IMR-90 (cell line): ENCODE data around the gene ZBTB7B. TPM values are rescaled to one million over a fixed set of nuclear protein-coding genes. Genes with fewer than 3 reads are reported as not detected.

Experiments used
- ATAC-seq: fragments of 200-7000 bp; cut with Tn5 transposase; 2 replicates; pipeline ENCODE4 v1.9.1; 2020; ENCODE audit warnings: low read depth, mild to moderate bottlenecking, moderate library complexity
- BruUV-seq: library from RNA; stranded (reverse); fragments of 400-500 nt; replicated peaks from 2 replicates; lab custom pipeline; 2021; lab: Mats Ljungman, UMichigan
- CTCF ChIA-PET: fragments of 300-600 bp; formaldehyde crosslinking; extraction: SDS; loops from one replicate; lab custom pipeline; 2021; ENCODE audit warnings: antibody characterized with exemption; lab: Yijun Ruan, JAX
- POLR2A ChIA-PET: fragments of 300-600 bp; sonication (Branson Sonifier 250); formaldehyde crosslinking; loops from one replicate; lab custom pipeline; 2022; ENCODE audit warnings: antibody characterized with exemption; ENCODE audit not compliant: unreplicated experiment; lab: Charles Lee
- DNase-seq: peaks from one replicate; pipeline ENCODE4 v3.0.0; 2013
- H2AFZ ChIP-seq: replicated peaks from 2 replicates; pipeline ENCODE3; 2013; ENCODE audit warnings: low read length, mild to moderate bottlenecking; ENCODE audit not compliant: poor library complexity
- H2AK5ac ChIP-seq: 2 replicates; pipeline ENCODE4 v1.6.1; 2013; ENCODE audit warnings: low read depth, low read length, inconsistent platforms
- H2AK9ac ChIP-seq: replicated peaks from 2 replicates; pipeline ENCODE3; 2013; ENCODE audit warnings: mild to moderate bottlenecking, low read depth, low read length, moderate library complexity; ENCODE audit not compliant: poor library complexity
- H2BK120ac ChIP-seq: 2 replicates; pipeline ENCODE4 v1.6.1; 2013; ENCODE audit warnings: low read depth, low read length, inconsistent platforms
- H2BK15ac ChIP-seq: 3 replicates; pipeline ENCODE4 v1.6.1; 2013; ENCODE audit warnings: low read depth, low read length, inconsistent platforms
- H2BK20ac ChIP-seq: 2 replicates; pipeline ENCODE4 v1.6.1; 2013; ENCODE audit warnings: low read depth, mild to moderate bottlenecking, inconsistent platforms, low read length, moderate library complexity
- H2BK5ac ChIP-seq: 2 replicates; pipeline ENCODE4 v1.6.1; 2013; ENCODE audit warnings: mild to moderate bottlenecking, low read depth, low read length, inconsistent platforms; ENCODE audit not compliant: poor library complexity, severe bottlenecking
- H3K14ac ChIP-seq: replicated peaks from 2 replicates; pipeline ENCODE4 v1.6.1; 2013; ENCODE audit warnings: low read depth, low read length, inconsistent platforms
- H3K18ac ChIP-seq: 2 replicates; pipeline ENCODE4 v1.6.1; 2013; ENCODE audit warnings: low read depth, low read length, control low read depth
- H3K23ac ChIP-seq: 2 replicates; pipeline ENCODE4 v1.6.1; 2013; ENCODE audit warnings: low read depth, low read length, inconsistent platforms
- H3K27ac ChIP-seq: 2 replicates; pipeline ENCODE4 v1.5.1; 2013; ENCODE audit warnings: mild to moderate bottlenecking, control low read depth, low read length; ENCODE audit not compliant: insufficient read depth
- H3K27me3 ChIP-seq: 2 replicates; pipeline ENCODE4 v1.6.1; 2013; ENCODE audit warnings: low read length; ENCODE audit not compliant: control insufficient read depth, insufficient read depth
- H3K36me3 ChIP-seq: 2 replicates; pipeline ENCODE4 v1.6.1; 2013; ENCODE audit warnings: low read length, mixed read lengths; ENCODE audit not compliant: control insufficient read depth, insufficient read depth
- H3K4ac ChIP-seq: 2 replicates; pipeline ENCODE4 v1.6.1; 2013; ENCODE audit warnings: low read depth, low read length, inconsistent platforms
- H3K4me1 ChIP-seq: 2 replicates; pipeline ENCODE4 v1.6.1; 2013; ENCODE audit warnings: low read length, mixed read lengths; ENCODE audit not compliant: control insufficient read depth, insufficient read depth
- H3K4me2 ChIP-seq: 2 replicates; pipeline ENCODE4 v1.6.1; 2013; ENCODE audit warnings: low read depth, mild to moderate bottlenecking, control low read depth, low read length, moderate library complexity
- H3K4me3 ChIP-seq: 2 replicates; pipeline ENCODE4 v1.5.1; 2013; ENCODE audit warnings: low read depth, mild to moderate bottlenecking, control low read depth, low read length, moderate library complexity; ENCODE audit not compliant: insufficient read depth
- H3K56ac ChIP-seq: 2 replicates; pipeline ENCODE4 v1.6.1; 2013; ENCODE audit warnings: low read length, inconsistent platforms; ENCODE audit not compliant: insufficient read depth; ENCODE audit errors: extremely low read depth
- H3K79me1 ChIP-seq, 2 experiments: 2 replicates each; pipeline ENCODE4 v1.6.1; 2013; ENCODE audit warnings: low read length in 2 of 2, inconsistent platforms in 1 of 2, low read depth in 1 of 2
- H3K9ac ChIP-seq: 2 replicates; pipeline ENCODE4 v1.6.1; 2013; ENCODE audit warnings: low read depth, low read length, control low read depth
- H3K9me1 ChIP-seq: 2 replicates; pipeline ENCODE4 v1.6.1; 2013; ENCODE audit warnings: low read length, inconsistent platforms; ENCODE audit not compliant: insufficient read depth
- H3K9me3 ChIP-seq: 2 replicates; pipeline ENCODE4 v1.6.1; 2013; ENCODE audit warnings: low read length; ENCODE audit not compliant: control insufficient read depth, insufficient read depth
- H4K20me1 ChIP-seq: 2 replicates; pipeline ENCODE4 v1.6.1; 2013; ENCODE audit warnings: low read length, inconsistent platforms; ENCODE audit not compliant: insufficient read depth
- H4K5ac ChIP-seq: 2 replicates; pipeline ENCODE4 v1.6.1; 2013; ENCODE audit warnings: mild to moderate bottlenecking, low read depth, low read length, control low read depth
- H4K8ac ChIP-seq, 2 experiments: 2 replicates each; pipeline ENCODE4 v1.6.1; 2013; ENCODE audit warnings: low read depth in 2 of 2, low read length in 2 of 2, control low read depth in 1 of 2, inconsistent platforms in 1 of 2
- H4K91ac ChIP-seq: 2 replicates; pipeline ENCODE4 v1.6.1; 2013; ENCODE audit warnings: low read depth, low read length, inconsistent platforms; ENCODE audit not compliant: insufficient read depth
- BHLHE40 ChIP-seq: fragments of 150-350 bp; IDR thresholded peaks from 2 replicates; pipeline ENCODE4 v1.6.1; 2016; ENCODE audit warnings: mild to moderate bottlenecking, low read depth, low read length
- CEBPB ChIP-seq: IDR thresholded peaks from 2 replicates; pipeline ENCODE4 v1.6.1; 2012; ENCODE audit warnings: low read depth, low read length, improper control_type of control experiment
- CHD1 ChIP-seq: IDR thresholded peaks from 2 replicates; pipeline ENCODE4 v1.6.1; 2012; ENCODE audit warnings: low read depth, low read length, improper control_type of control experiment
- FOS ChIP-seq: fragments of 150-350 bp; IDR thresholded peaks from 2 replicates; pipeline ENCODE4 v1.6.1; 2016; ENCODE audit warnings: low read depth, low read length
- MAFK ChIP-seq: IDR thresholded peaks from 2 replicates; pipeline ENCODE4 v1.6.1; 2012; ENCODE audit warnings: low read depth, low read length, improper control_type of control experiment
- MAZ ChIP-seq: IDR thresholded peaks from 2 replicates; pipeline ENCODE4 v1.6.1; 2012; ENCODE audit warnings: low read depth, mild to moderate bottlenecking, low read length, improper control_type of control experiment, moderate library complexity, borderline replicate concordance
- MXI1 ChIP-seq: IDR thresholded peaks from 2 replicates; pipeline ENCODE4 v1.6.1; 2012; ENCODE audit warnings: low read depth, mild to moderate bottlenecking, low read length, moderate library complexity, borderline replicate concordance
- NFE2L2 ChIP-seq: fragments of 150-350 bp; IDR thresholded peaks from 2 replicates; pipeline ENCODE4 v1.6.1; 2016; ENCODE audit warnings: low read depth, mild to moderate bottlenecking, low read length
- POLR2A ChIP-seq: IDR thresholded peaks from 2 replicates; pipeline ENCODE4 v1.6.1; 2012; ENCODE audit warnings: mild to moderate bottlenecking, low read depth, low read length
- RAD21 ChIP-seq: IDR thresholded peaks from 2 replicates; pipeline ENCODE4 v1.6.1; 2012; ENCODE audit warnings: low read length, improper control_type of control experiment
- RCOR1 ChIP-seq: IDR thresholded peaks from 2 replicates; pipeline ENCODE4 v1.6.1; 2012; ENCODE audit warnings: mild to moderate bottlenecking, low read length, improper control_type of control experiment; ENCODE audit not compliant: insufficient replicate concordance
- RFX5 ChIP-seq: IDR thresholded peaks from 2 replicates; pipeline ENCODE4 v1.8.0; 2012; ENCODE audit warnings: low read depth, mild to moderate bottlenecking, low read length, moderate library complexity
- SMC3 ChIP-seq: fragments of 150-350 bp; IDR thresholded peaks from 2 replicates; pipeline ENCODE4 v1.6.1; 2016; ENCODE audit warnings: low read depth, mild to moderate bottlenecking, antibody characterized with exemption, low read length, moderate library complexity
- WGBS, 2 experiments: methylation state at CpG; one replicate each; pipeline versions ENCODE4 v1.1.5 to v1.1.7; 2013; ENCODE audit warnings: missing lambda C conversion rate in 2 of 2; ENCODE audit not compliant: insufficient read length in 1 of 2; ENCODE audit errors: extremely low coverage in 2 of 2; 5-methylcytosine and 5-hydroxymethylcytosine counted together
- dilution Hi-C: fragments of 300-500 bp; cut with HindIII; formaldehyde crosslinking; loops from one replicate; pipeline ENCODE4 v1.14.3; 2018; ENCODE audit warnings: low sequenced_read_pairs; ENCODE audit not compliant: unreplicated experiment
- in situ Hi-C: fragments of 300-500 bp; cut with MboI; formaldehyde crosslinking; loops from 3 replicates; pipeline ENCODE4 v1.14.3; 2019; ENCODE audit warnings: low sequenced_read_pairs, inconsistent platforms, mixed read lengths
- intact Hi-C: fragments of 100-400 bp; cut with micrococcal nuclease; formaldehyde crosslinking; loops from 2 replicates; pipeline ENCODE4 v1.10.0; 2022
- polyA plus RNA-seq, 3 experiments: library from polyadenylated mRNA; depleted of rRNA; stranded (reverse); fragments of >200 nt; gene quantifications; 2 replicates each; pipeline ENCODE4 v1.2.3, GENCODE V29; 2012; ENCODE audit warnings: low replicate concordance in 1 of 3
- total RNA-seq: library from RNA; depleted of rRNA; stranded (reverse); fragments of >200 nt; gene quantifications from 2 replicates; pipeline ENCODE4 v1.2.3, GENCODE V29; 2012
- TF ChIP-seq, protein P1 (sequence below): fragments of 150-350 bp; IDR thresholded peaks from 2 replicates; pipeline ENCODE4 v1.6.1; 2017; ENCODE audit warnings: mild to moderate bottlenecking, antibody characterized with exemption, low read length, low read depth
- TF ChIP-seq, protein P2 (sequence below): fragments of 150-350 bp; IDR thresholded peaks from 2 replicates; pipeline ENCODE4 v1.6.1; 2016; ENCODE audit warnings: low read depth, mild to moderate bottlenecking, low read length, moderate library complexity, borderline replicate concordance
- TF ChIP-seq, protein P3 (sequence below): conservative IDR thresholded peaks from 2 replicates; pipeline ENCODE4 v1.5.1; 2012; ENCODE audit warnings: mild to moderate bottlenecking, low read depth, low read length, improper control_type of control experiment

ZBTB7B gene
- total and polyA plus RNA-seq, 2 of the 4 experiments (the other 2 are of a cell fraction): 7.7 to 17.4 TPM

DNA sequence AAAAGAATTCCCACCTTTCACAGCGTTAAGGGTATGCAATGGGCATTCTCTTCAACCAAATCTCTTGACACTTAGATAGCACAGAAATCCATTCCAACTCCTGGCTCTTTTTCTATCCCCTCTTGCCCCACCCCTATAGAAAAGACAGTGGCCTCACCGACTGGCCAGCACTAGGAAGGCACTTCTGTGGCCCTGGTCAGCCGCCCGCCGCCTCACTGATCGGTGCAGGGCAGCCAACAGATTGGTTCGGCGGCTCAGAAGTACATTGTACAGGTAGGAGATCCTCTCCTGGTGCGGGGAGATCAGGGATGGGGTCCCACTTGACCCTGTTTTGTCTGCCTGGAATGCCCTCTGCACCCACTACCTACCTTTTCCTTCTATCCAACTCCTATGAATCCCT, 21.7 kb downstream of the ZBTB7B start:
- intact Hi-C loops (no loop called here), dilution Hi-C loops (no loop called here), in situ Hi-C loops (no loop called here)
- DNase-seq (no peak), ATAC-seq (no peak)
- Histone ChIP-seq H3K4me3 (no peak overlapping the region), H3K4me2 (no peak overlapping the region), H3K56ac (no peak overlapping the region), H3K36me3 (no peaks in the 10 kb centered on the region), H3K18ac (no peak overlapping the region), H3K9me1 (peaks cover 4% of the 10 kb centered on the region), H3K79me1 (no peaks in the 10 kb centered on the region), H3K9ac (no peak overlapping the region), H2BK5ac (no peak overlapping the region), H3K4me1 (peaks cover 3% of the 10 kb centered on the region; the same call in 1 of the 2 replicates), H3K9me3 (no peaks in the 10 kb centered on the region), H3K23ac (no peak overlapping the region), H3K27ac (no peak overlapping the region), H2AFZ (no peak overlapping the region), H3K4ac (no peak overlapping the region), H2BK120ac (no peak overlapping the region), H2BK15ac (no peak overlapping the region), H2BK20ac (no peak overlapping the region), H4K8ac (no peak overlapping the region), H4K5ac (no peak overlapping the region), H2AK5ac (no peak overlapping the region), H3K14ac (no peak overlapping the region), H4K20me1 (no peaks in the 10 kb centered on the region), H4K91ac (no peak overlapping the region), H3K27me3 (peaks cover 8% of the 10 kb centered on the region), H2AK9ac (no peak overlapping the region)
- no TSS peak for BruUV-seq
- no CpG with 5 or more reads among the region's 9 CpGs for WGBS, 2 experiments
- ChIA-PET CTCF (no interaction called here), POLR2A (no interaction called here)
- TF ChIP-seq RAD21 (no peak), FOS (no peak), RCOR1 (no peak), NFE2L2 (no peak), POLR2A (no peak), RFX5 (no peak), MAZ (no peak), SMC3 (no peak), MXI1 (no peak), BHLHE40 (no peak), CHD1 (no peak), CEBPB (no peak), MAFK (no peak)
- TF ChIP-seq, protein P1, sequence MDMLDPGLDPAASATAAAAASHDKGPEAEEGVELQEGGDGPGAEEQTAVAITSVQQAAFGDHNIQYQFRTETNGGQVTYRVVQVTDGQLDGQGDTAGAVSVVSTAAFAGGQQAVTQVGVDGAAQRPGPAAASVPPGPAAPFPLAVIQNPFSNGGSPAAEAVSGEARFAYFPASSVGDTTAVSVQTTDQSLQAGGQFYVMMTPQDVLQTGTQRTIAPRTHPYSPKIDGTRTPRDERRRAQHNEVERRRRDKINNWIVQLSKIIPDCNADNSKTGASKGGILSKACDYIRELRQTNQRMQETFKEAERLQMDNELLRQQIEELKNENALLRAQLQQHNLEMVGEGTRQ: no peak
- TF ChIP-seq, protein P2, sequence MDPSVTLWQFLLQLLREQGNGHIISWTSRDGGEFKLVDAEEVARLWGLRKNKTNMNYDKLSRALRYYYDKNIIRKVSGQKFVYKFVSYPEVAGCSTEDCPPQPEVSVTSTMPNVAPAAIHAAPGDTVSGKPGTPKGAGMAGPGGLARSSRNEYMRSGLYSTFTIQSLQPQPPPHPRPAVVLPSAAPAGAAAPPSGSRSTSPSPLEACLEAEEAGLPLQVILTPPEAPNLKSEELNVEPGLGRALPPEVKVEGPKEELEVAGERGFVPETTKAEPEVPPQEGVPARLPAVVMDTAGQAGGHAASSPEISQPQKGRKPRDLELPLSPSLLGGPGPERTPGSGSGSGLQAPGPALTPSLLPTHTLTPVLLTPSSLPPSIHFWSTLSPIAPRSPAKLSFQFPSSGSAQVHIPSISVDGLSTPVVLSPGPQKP: no peak
- TF ChIP-seq, protein P3, sequence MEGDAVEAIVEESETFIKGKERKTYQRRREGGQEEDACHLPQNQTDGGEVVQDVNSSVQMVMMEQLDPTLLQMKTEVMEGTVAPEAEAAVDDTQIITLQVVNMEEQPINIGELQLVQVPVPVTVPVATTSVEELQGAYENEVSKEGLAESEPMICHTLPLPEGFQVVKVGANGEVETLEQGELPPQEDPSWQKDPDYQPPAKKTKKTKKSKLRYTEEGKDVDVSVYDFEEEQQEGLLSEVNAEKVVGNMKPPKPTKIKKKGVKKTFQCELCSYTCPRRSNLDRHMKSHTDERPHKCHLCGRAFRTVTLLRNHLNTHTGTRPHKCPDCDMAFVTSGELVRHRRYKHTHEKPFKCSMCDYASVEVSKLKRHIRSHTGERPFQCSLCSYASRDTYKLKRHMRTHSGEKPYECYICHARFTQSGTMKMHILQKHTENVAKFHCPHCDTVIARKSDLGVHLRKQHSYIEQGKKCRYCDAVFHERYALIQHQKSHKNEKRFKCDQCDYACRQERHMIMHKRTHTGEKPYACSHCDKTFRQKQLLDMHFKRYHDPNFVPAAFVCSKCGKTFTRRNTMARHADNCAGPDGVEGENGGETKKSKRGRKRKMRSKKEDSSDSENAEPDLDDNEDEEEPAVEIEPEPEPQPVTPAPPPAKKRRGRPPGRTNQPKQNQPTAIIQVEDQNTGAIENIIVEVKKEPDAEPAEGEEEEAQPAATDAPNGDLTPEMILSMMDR: no peak
